Testis (tissue), 3 donors: ENCODE measurements around the gene CYB561A3. TPM values are rescaled to one million over a fixed set of nuclear protein-coding genes. Genes with fewer than 3 reads are reported as not detected.

Source experiments
- DNase-seq: peaks from one replicate; pipeline ENCODE4 v3.0.0-alpha.2; 2019
- H3K27ac ChIP-seq, 2 donors: fragments of 200-600 bp; sonication (generic); one replicate each; pipeline ENCODE4 v1.5.1; 2019
- H3K27me3 ChIP-seq: fragments of 200-600 bp; sonication (generic); one replicate; pipeline ENCODE4 v1.5.1; 2019
- H3K36me3 ChIP-seq: fragments of 200-600 bp; sonication (generic); one replicate; pipeline ENCODE4 v1.5.1; 2017; ENCODE audit warnings: low read depth; ENCODE audit errors: missing control alignments
- H3K4me1 ChIP-seq: fragments of 200-600 bp; sonication (generic); one replicate; pipeline ENCODE4 v1.5.1; 2019
- H3K4me3 ChIP-seq, 2 donors: fragments of 200-600 bp; sonication (generic); one replicate each; pipeline ENCODE4 v1.5.1; 2017 to 2019
- H3K9me3 ChIP-seq: fragments of 200-600 bp; sonication (generic); one replicate; pipeline ENCODE4 v1.5.1; 2017
- CTCF ChIP-seq, 3 experiments: fragments of 450-650 bp in 2 of 3; fragments of 200-600 bp in 1 of 3; sonication (generic) in 1 of 3; IDR thresholded peaks; one replicate each; pipeline ENCODE4 v1.5.1; 2016 to 2019; ENCODE audit warnings: antibody characterized with exemption in 3 of 3, mild to moderate bottlenecking in 2 of 3, moderate library complexity in 1 of 3
- POLR2A ChIP-seq: fragments of 450-650 bp; IDR thresholded peaks from one replicate; pipeline ENCODE4 v1.6.1; 2017; ENCODE audit warnings: antibody characterized with exemption, mild to moderate bottlenecking, moderate library complexity
- WGBS, 2 donors: methylation state at CpG; one replicate each; pipeline ENCODE4 v1.1.5; 2018; 5-methylcytosine and 5-hydroxymethylcytosine counted together
- intact Hi-C: fragments of 100-400 bp; cut with DNase I; formaldehyde crosslinking; loops from one replicate; pipeline ENCODE4 v1.15.1; 2023; ENCODE audit warnings: low total_unique reads
- polyA plus RNA-seq: library from polyadenylated mRNA; stranded (reverse); fragments of 350-450 nt; fragmentation: Illumina TruSeq; extraction: RNeasy Lipid Tissue Mini Kit (QIAGEN cat#74804); gene quantifications from one replicate; pipeline ENCODE4 v1.2.3, GENCODE V29; 2014; ENCODE audit warnings: low read depth, low replicate concordance; ENCODE audit not compliant: insufficient read depth
- total RNA-seq, 2 donors: library from RNA; depleted of rRNA; stranded (reverse); fragments of >200 nt; gene quantifications; one replicate each; pipeline ENCODE4 v1.2.3, GENCODE V29; 2016

The CYB561A3 gene
- total and polyA plus RNA-seq, 3 donors from 2014 or later: 39.8 to 55.8 (median 41.7) TPM

- Histone ChIP-seq H3K36me3 (no peaks in the 10 kb centered on the region), H3K27ac (no peak overlapping the region), H3K4me1 (no peaks in the 10 kb centered on the region), H3K4me3 (no peak overlapping the region), H3K27me3 (no peaks in the 10 kb centered on the region), H3K9me3 (no peaks in the 10 kb centered on the region)
- no peak for DNase-seq
- TF ChIP-seq CTCF (IDR thresholded peaks at IDR 0.05): no peak
- TF ChIP-seq POLR2A: no peak
- intact Hi-C loops: no loop called here
- 93 to 96% methylated on average over 6 of the region's 6 CpGs for WGBS, 2 donors
Observed at GRCh38 chr11:61377461-61378160, 15.9 kb upstream of the CYB561A3 start.

GRCh38 chr11:61375761-61376108 lies 14.1 kb upstream of the CYB561A3 start:
- Histone ChIP-seq H3K4me1 (peaks cover 2% of the 10 kb centered on the region), H3K36me3 (no peaks in the 10 kb centered on the region), H3K4me3 (no peak overlapping the region), H3K27ac (no peak overlapping the region), H3K9me3 (no peaks in the 10 kb centered on the region), H3K27me3 (no peaks in the 10 kb centered on the region)
- DNase-seq: no peak
- intact Hi-C loops: no loop called here
- TF ChIP-seq POLR2A: no peak
- no peak for TF ChIP-seq CTCF (IDR thresholded peaks at IDR 0.05)
- 83 to 91% methylated on average over 6 of the region's 6 CpGs for whole genome bisulfite sequencing, 2 donors

GRCh38 chr11:61372659-61373420 lies 11.2 kb upstream of the CYB561A3 start:
- Histone ChIP-seq H3K4me3 (no peak overlapping the region), H3K4me1 (peaks cover 27% of the 10 kb centered on the region), H3K36me3 (no peaks in the 10 kb centered on the region), H3K27ac (no peak overlapping the region), H3K9me3 (no peaks in the 10 kb centered on the region), H3K27me3 (no peaks in the 10 kb centered on the region)
- 86 to 92% methylated on average over 8 of the region's 8 CpGs for WGBS, 2 donors
- TF ChIP-seq CTCF (IDR thresholded peaks at IDR 0.05) (no peak), POLR2A (no peak)
- no peak for DNase-seq
- intact Hi-C loops: no loop called here

- Histone ChIP-seq H3K27me3 (no peaks in the 10 kb centered on the region), H3K4me3 (no peak overlapping the region), H3K27ac (peak overlapping the region in 1 of 2 donors; percentile 22), H3K4me1 (peaks cover 34% of the 10 kb centered on the region), H3K9me3 (no peaks in the 10 kb centered on the region), H3K36me3 (no peaks in the 10 kb centered on the region)
- WGBS, 2 donors: 82 to 88% methylated on average over 8 of the region's 8 CpGs
- intact Hi-C loops: no loop called here
- TF ChIP-seq CTCF (IDR thresholded peaks at IDR 0.05) (no peak), POLR2A (no peak)
- no peak for DNase-seq
Observed at GRCh38 chr11:61370349-61371005, 8.8 kb upstream of the CYB561A3 start.
